H1 (cell line): ENCODE data around the gene PTGIS. TPM values are rescaled to one million over a fixed set of nuclear protein-coding genes. Genes with fewer than 3 reads are reported as not detected.

Experiments used
- CTCF ChIA-PET: fragments of 300-600 bp; sonication (Branson Sonifier 250); formaldehyde crosslinking; loops from one replicate; lab custom pipeline; 2021; ENCODE audit not compliant: partially characterized antibody; lab: Charles Lee
- POLR2A ChIA-PET: fragments of 300-600 bp; sonication (Branson Sonifier 250); formaldehyde crosslinking; loops from one replicate; lab custom pipeline; 2021; ENCODE audit warnings: inconsistent platforms; ENCODE audit not compliant: partially characterized antibody; lab: Charles Lee
- DNase-seq, 2 experiments: peaks; one replicate each; pipeline versions ENCODE4 v3.0.0 to v3.0.0-alpha.2; 2010 to 2022; ENCODE audit warnings: low spot score in 2 of 2, low read depth in 1 of 2, mixed read lengths in 1 of 2
- FAIRE-seq: peaks from 2 replicates; lab custom pipeline; 2011; peaks lifted over from hg19 to GRCh38; lab: Jason Lieb, UNC
- H2AFZ ChIP-seq: 2 replicates; pipeline ENCODE4 v1.8.1; 2012; ENCODE audit warnings: low read length, inconsistent platforms
- H2AK5ac ChIP-seq: 2 replicates; pipeline ENCODE4 v1.6.1; 2013; ENCODE audit warnings: low read depth, low read length
- H2BK120ac ChIP-seq: replicated peaks from 2 replicates; pipeline ENCODE3; 2013; ENCODE audit warnings: low read depth, low read length, inconsistent platforms
- H2BK12ac ChIP-seq: 2 replicates; pipeline ENCODE4 v1.6.1; 2013; ENCODE audit warnings: low read depth, low read length
- H2BK15ac ChIP-seq: 2 replicates; pipeline ENCODE4 v1.6.1; 2013; ENCODE audit warnings: low read length
- H2BK20ac ChIP-seq: 2 replicates; pipeline ENCODE4 v1.6.1; 2013; ENCODE audit warnings: low read length
- H2BK5ac ChIP-seq: 2 replicates; pipeline ENCODE4 v1.6.1; 2013; ENCODE audit warnings: low read depth, low read length
- H3K14ac ChIP-seq: 2 replicates; pipeline ENCODE4 v1.6.1; 2013; ENCODE audit warnings: inconsistent platforms; ENCODE audit not compliant: insufficient read length
- H3K18ac ChIP-seq: 2 replicates; pipeline ENCODE4 v1.6.1; 2013; ENCODE audit warnings: low read length; ENCODE audit errors: extremely low read depth
- H3K23ac ChIP-seq: 2 replicates; pipeline ENCODE4 v1.6.1; 2013; ENCODE audit warnings: inconsistent platforms; ENCODE audit not compliant: insufficient read length
- H3K23me2 ChIP-seq: 2 replicates; pipeline ENCODE4 v1.6.1; 2013; ENCODE audit warnings: low read depth, low read length
- H3K27ac ChIP-seq: 2 replicates; pipeline ENCODE4 v1.6.1; 2011; ENCODE audit warnings: low read depth, low read length, inconsistent platforms
- H3K27me3 ChIP-seq, 4 experiments: replicated peaks in 1 of 4; 1 replicate in 1 of 4; 2 replicates in 3 of 4; pipeline versions ENCODE4 v1.6.1 to v1.8.1; 2011 to 2013; ENCODE audit warnings: low read length in 3 of 4, mild to moderate bottlenecking in 3 of 4, inconsistent platforms in 2 of 4, mixed read lengths in 2 of 4, moderate library complexity in 1 of 4; ENCODE audit not compliant: control insufficient read depth in 3 of 4, insufficient read depth in 3 of 4; ENCODE audit errors: extremely low read depth in 1 of 4
- H3K36me3 ChIP-seq, 4 experiments: 2 replicates each; pipeline versions ENCODE4 v1.6.1 to v1.8.1; 2011 to 2013; ENCODE audit warnings: mild to moderate bottlenecking in 4 of 4, low read length in 3 of 4, moderate library complexity in 2 of 4, control low read depth in 1 of 4, inconsistent platforms in 1 of 4; ENCODE audit not compliant: insufficient read depth in 4 of 4, control insufficient read depth in 2 of 4
- H3K4ac ChIP-seq: replicated peaks from 2 replicates; pipeline ENCODE3; 2013; ENCODE audit warnings: low read length, low read depth, mixed read lengths, inconsistent platforms; ENCODE audit not compliant: insufficient read length
- H3K4me1 ChIP-seq, 4 experiments: replicated peaks in 1 of 4; 1 replicate in 1 of 4; 2 replicates in 3 of 4; pipeline versions ENCODE4 v1.6.1 to v1.8.1; 2011 to 2013; ENCODE audit warnings: low read length in 3 of 4, inconsistent platforms in 2 of 4, mixed read lengths in 1 of 4; ENCODE audit not compliant: insufficient read depth in 4 of 4, control insufficient read depth in 3 of 4
- H3K4me2 ChIP-seq, 2 experiments: 2 replicates each; pipeline versions ENCODE4 v1.6.1 to v1.8.1; 2011 to 2013; ENCODE audit warnings: low read depth in 2 of 2, low read length in 2 of 2, control low read depth in 1 of 2, inconsistent platforms in 1 of 2, mild to moderate bottlenecking in 1 of 2; ENCODE audit not compliant: insufficient read depth in 1 of 2
- H3K4me3 ChIP-seq, 4 experiments: fragments of 200-600, 300-600 bp in 1 of 4; sonication (generic), shearing (Covaris generic), sonication (Bioruptor Twin) in 1 of 4; 2 replicates each; pipeline versions ENCODE4 v1.5.1 to v1.8.1; 2011 to 2016; ENCODE audit warnings: low read length in 4 of 4, low read depth in 3 of 4, control low read depth in 2 of 4, inconsistent platforms in 2 of 4, mild to moderate bottlenecking in 2 of 4, mixed read lengths in 1 of 4, moderate library complexity in 1 of 4; ENCODE audit not compliant: insufficient read depth in 2 of 4; ENCODE audit errors: extremely low read depth in 1 of 4
- H3K56ac ChIP-seq: replicated peaks from 2 replicates; pipeline ENCODE3; 2013; ENCODE audit warnings: low read depth, mild to moderate bottlenecking, mixed read lengths, low read length, inconsistent platforms; ENCODE audit not compliant: insufficient read length
- H3K79me1 ChIP-seq: 2 replicates; pipeline ENCODE4 v1.6.1; 2013; ENCODE audit warnings: low read depth, low read length, control low read depth
- H3K79me2 ChIP-seq, 2 experiments: 2 replicates each; pipeline versions ENCODE4 v1.6.1 to v1.8.1; 2012 to 2013; ENCODE audit warnings: low read length in 2 of 2, mild to moderate bottlenecking in 2 of 2, inconsistent platforms in 1 of 2; ENCODE audit not compliant: insufficient read depth in 2 of 2, control insufficient read depth in 1 of 2
- H3K9ac ChIP-seq, 4 experiments: replicated peaks in 1 of 4; 1 replicate in 1 of 4; 2 replicates in 3 of 4; pipeline versions ENCODE4 v1.6.1 to v1.8.1; 2011 to 2013; ENCODE audit warnings: low read depth in 3 of 4, low read length in 3 of 4, control low read depth in 2 of 4, mild to moderate bottlenecking in 2 of 4, moderate library complexity in 2 of 4, inconsistent platforms in 1 of 4; ENCODE audit errors: extremely low read depth in 1 of 4
- H3K9me3 ChIP-seq, 2 experiments: 2 replicates each; pipeline versions ENCODE4 v1.6.1 to v1.8.1; 2012 to 2013; ENCODE audit warnings: mild to moderate bottlenecking in 2 of 2, moderate library complexity in 2 of 2, control low read depth in 1 of 2, inconsistent platforms in 1 of 2, low read depth in 1 of 2, low read length in 1 of 2, mixed read lengths in 1 of 2; ENCODE audit not compliant: insufficient read depth in 2 of 2
- H4K20me1 ChIP-seq, 2 experiments: replicated peaks in 1 of 2; 2 replicates each; pipeline versions ENCODE3 to v1.8.1; 2011 to 2013; ENCODE audit warnings: inconsistent platforms in 2 of 2, low read length in 2 of 2, mild to moderate bottlenecking in 1 of 2; ENCODE audit not compliant: insufficient read depth in 2 of 2, control insufficient read depth in 1 of 2
- H4K5ac ChIP-seq: 2 replicates; pipeline ENCODE4 v1.6.1; 2013; ENCODE audit warnings: low read length, low read depth, mixed read lengths, inconsistent platforms; ENCODE audit not compliant: insufficient read length
- H4K8ac ChIP-seq: 2 replicates; pipeline ENCODE4 v1.8.0; 2013; ENCODE audit warnings: mild to moderate bottlenecking, moderate library complexity, low read length, inconsistent platforms; ENCODE audit not compliant: insufficient read depth; ENCODE audit errors: extremely low read depth
- H4K91ac ChIP-seq: replicated peaks from 2 replicates; pipeline ENCODE3; 2013; ENCODE audit warnings: low read length, mixed read lengths, inconsistent platforms; ENCODE audit not compliant: insufficient read length
- BCL11A ChIP-seq, 2 experiments: IDR thresholded peaks; one replicate each; pipeline ENCODE4 v1.6.1; 2011; ENCODE audit warnings: low read depth in 2 of 2, low read length in 2 of 2, mild to moderate bottlenecking in 2 of 2
- CEBPB ChIP-seq: IDR thresholded peaks from 2 replicates; pipeline ENCODE4 v1.6.1; 2012; ENCODE audit warnings: low read depth, low read length
- CTBP2 ChIP-seq: IDR thresholded peaks from 2 replicates; pipeline ENCODE4 v1.7.0; 2011; ENCODE audit warnings: borderline replicate concordance, mild to moderate bottlenecking, moderate library complexity, mixed read lengths, low read length; ENCODE audit not compliant: insufficient read depth, insufficient read length
- RFX5 ChIP-seq: IDR thresholded peaks from 2 replicates; pipeline ENCODE4 v1.6.1; 2011; ENCODE audit warnings: low read depth, low read length, improper control_type of control experiment, borderline replicate concordance
- SAP30 ChIP-seq: fragments of 300-600 bp; sonication (generic); IDR thresholded peaks from 2 replicates; pipeline ENCODE4 v1.7.1; 2012; ENCODE audit warnings: low read length, moderate library complexity, mild to moderate bottlenecking, inconsistent platforms; ENCODE audit not compliant: insufficient read depth, insufficient replicate concordance
- TBP ChIP-seq: IDR thresholded peaks from 2 replicates; pipeline ENCODE4 v1.6.1; 2011; ENCODE audit warnings: low read depth, low read length, improper control_type of control experiment
- WGBS, 2 experiments: shearing (Covaris generic) in 1 of 2; methylation state at CpG; one replicate each; pipeline versions ENCODE4 v1.1.6 to v1.1.7; 2013 to 2015; ENCODE audit warnings: low lambda C conversion rate in 2 of 2, mixed read lengths in 2 of 2, inconsistent platforms in 1 of 2, low coverage in 1 of 2, missing lambda C conversion rate in 1 of 2; ENCODE audit not compliant: insufficient replicate concordance in 2 of 2, insufficient coverage in 1 of 2, insufficient read length in 1 of 2; ENCODE audit errors: extremely low coverage in 1 of 2, missing lambda C conversion rate in 1 of 2; 5-methylcytosine and 5-hydroxymethylcytosine counted together
- polyA plus RNA-seq, 7 experiments: library from polyadenylated mRNA; depleted of rRNA in 3 of 7; stranded (reverse) in 5 of 7; unstranded in 2 of 7; fragments of >200 nt in 5 of 7; fragments of 200-250 nt in 2 of 7; gene quantifications; 1 replicate in 5 of 7; 2 replicates in 1 of 7; 4 replicates in 1 of 7; pipeline versions ENCODE4 v1.2.1 to v1.2.3, GENCODE V29; 2011 to 2013; ENCODE audit warnings: missing spikeins in 2 of 7, mixed read lengths in 2 of 7
- total RNA-seq: library from RNA; stranded (reverse); fragmentation: NEBNext Ultra II Directional; extraction: Animal tissue kit (Norgen Biotek cat#: 25700); gene quantifications from 2 replicates; pipeline ENCODE4 v1.2.1, GENCODE V29; 2021

The PTGIS gene
- total and polyA plus RNA-seq, 2 of the 8 experiments (the other 6 are each of a cell fraction or from before 2014, with no cell fraction given): 29.9 to 35.5 TPM

- H2AFZ ChIP-seq: no peak overlapping the region
- no peak overlapping the region for H3K27ac ChIP-seq
- no peak overlapping the region for H3K14ac ChIP-seq
- 92% methylated on average over 6 of the region's 6 CpGs; no CpG with 5 or more reads in 1 of the 2 experiments for WGBS, 2 experiments
- no peaks in the 10 kb centered on the region for H3K79me2 ChIP-seq
- no peak overlapping the region for H2BK120ac ChIP-seq
- H2BK5ac ChIP-seq: no peak overlapping the region
- H3K27me3 ChIP-seq: no peaks in the 10 kb centered on the region
- no peak overlapping the region for H3K56ac ChIP-seq
- no peak overlapping the region for H3K4me2 ChIP-seq
- no peak overlapping the region for H2AK5ac ChIP-seq
- TF ChIP-seq SAP30 (no peak), RFX5 (no peak), BCL11A (IDR thresholded peaks at IDR 0.05; ENCODE audit: low read depth in 2 of 2, low read length in 2 of 2) (no peak), CEBPB (no peak), CTBP2 (no peak), TBP (no peak)
- H3K79me1 ChIP-seq: no peaks in the 10 kb centered on the region; the same call in 1 of the 2 replicates
- peaks cover 0 to 1% of the 10 kb centered on the region in 2 experiments for H4K20me1 ChIP-seq
- no peak overlapping the region for H3K4ac ChIP-seq
- no peak overlapping the region for H4K91ac ChIP-seq
- ChIA-PET POLR2A (no interaction called here), CTCF (interaction anchor here (1.1 to 1.5 kb wide), 2 partner anchors 16 to 132 kb away, joined by 3 to 4 read pairs; no protein-coding TSS in a partner anchor)
- no peak overlapping the region for H3K18ac ChIP-seq
- no peak overlapping the region for H3K23ac ChIP-seq
- FAIRE-seq (no peak), DNase-seq (no peak)
- H3K4me3 ChIP-seq: no peak overlapping the region
- H3K9ac ChIP-seq: no peak overlapping the region; a peak in 1 of 7 replicates
- H3K9me3 ChIP-seq: no peaks in the 10 kb centered on the region
- H2BK15ac ChIP-seq: no peak overlapping the region
- no peak overlapping the region for H2BK20ac ChIP-seq
- H2BK12ac ChIP-seq: no peak overlapping the region
- H3K23me2 ChIP-seq: no peaks in the 10 kb centered on the region
- H3K4me1 ChIP-seq: peaks cover 0 to 2% (median 0%) of the 10 kb centered on the region in 4 experiments; a peak in 2 of 7 replicates
- no peak overlapping the region for H4K8ac ChIP-seq
- no peak overlapping the region for H4K5ac ChIP-seq
- H3K36me3 ChIP-seq: no peaks in the 10 kb centered on the region
Measured at GRCh38 chr20:49469060-49469459, 98.9 kb downstream of the PTGIS start.
